CD14-positive monocyte (primary cell): ENCODE data around the gene LINC01488. TPM values are rescaled to one million over a fixed set of nuclear protein-coding genes. Genes with fewer than 3 reads are reported as not detected.

ENCODE experiments used
- DNase-seq, 3 donors: peaks; one replicate each; pipeline ENCODE4 v3.0.0-alpha.2; 2011 to 2022
- H2AFZ ChIP-seq: 2 replicates; pipeline ENCODE4 v1.6.0; 2012; ENCODE audit warnings: mild to moderate bottlenecking, low read depth, low read length, inconsistent platforms; ENCODE audit not compliant: insufficient read depth, poor library complexity, severe bottlenecking
- H3K27ac ChIP-seq, 2 donors: 1 replicate in 1 of 2; 2 replicates in 1 of 2; pipeline ENCODE4 v1.5.1; 2012 to 2013; ENCODE audit warnings: low read length in 2 of 2, control low read depth in 1 of 2, inconsistent platforms in 1 of 2, low read depth in 1 of 2, mild to moderate bottlenecking in 1 of 2
- H3K27me3 ChIP-seq, 2 donors: one replicate each; pipeline versions ENCODE4 v1.6.0 to v1.6.1; 2011 to 2013; ENCODE audit warnings: low read length in 2 of 2; ENCODE audit not compliant: control insufficient read depth in 2 of 2, insufficient read depth in 2 of 2
- H3K36me3 ChIP-seq, 2 donors: replicated peaks in 1 of 2; 1 replicate in 1 of 2; 2 replicates in 1 of 2; pipeline versions ENCODE4 v1.5.1 to v1.6.1; 2012 to 2013; ENCODE audit warnings: low read length in 2 of 2, control low read depth in 1 of 2, inconsistent platforms in 1 of 2, mild to moderate bottlenecking in 1 of 2; ENCODE audit not compliant: insufficient read depth in 2 of 2, control insufficient read depth in 1 of 2
- H3K4me1 ChIP-seq, 2 donors: 1 replicate in 1 of 2; 2 replicates in 1 of 2; pipeline versions ENCODE4 v1.5.1 to v1.6.1; 2012 to 2013; ENCODE audit warnings: low read length in 2 of 2, control low read depth in 1 of 2, inconsistent platforms in 1 of 2, mild to moderate bottlenecking in 1 of 2, moderate library complexity in 1 of 2; ENCODE audit not compliant: insufficient read depth in 2 of 2, control insufficient read depth in 1 of 2
- H3K4me2 ChIP-seq: replicated peaks from 2 replicates; pipeline ENCODE3; 2012; ENCODE audit warnings: low read length, moderate library complexity, mild to moderate bottlenecking; ENCODE audit not compliant: poor library complexity, severe bottlenecking; ENCODE audit errors: extremely low read depth
- H3K4me3 ChIP-seq, 3 experiments: fragments of 200-600 bp in 1 of 3; sonication (generic) in 1 of 3; replicated peaks in 1 of 3; 1 replicate in 2 of 3; 2 replicates in 1 of 3; pipeline ENCODE4 v1.5.1; 2011 to 2013; ENCODE audit warnings: low read length in 3 of 3, mild to moderate bottlenecking in 3 of 3, control low read depth in 2 of 3, low read depth in 2 of 3, inconsistent platforms in 1 of 3, moderate library complexity in 1 of 3
- H3K79me2 ChIP-seq: 2 replicates; pipeline ENCODE4 v1.6.0; 2012; ENCODE audit warnings: mild to moderate bottlenecking, control low read depth, inconsistent platforms, low read length, moderate library complexity; ENCODE audit not compliant: insufficient read depth
- H3K9ac ChIP-seq: 2 replicates; pipeline ENCODE4 v1.6.0; 2017; ENCODE audit warnings: low read length, mild to moderate bottlenecking; ENCODE audit not compliant: insufficient read depth, poor library complexity, severe bottlenecking
- H3K9me3 ChIP-seq, 2 donors: replicated peaks in 1 of 2; 1 replicate in 1 of 2; 2 replicates in 1 of 2; pipeline versions ENCODE4 v1.5.1 to v1.6.1; 2012 to 2013; ENCODE audit warnings: low read length in 2 of 2, control low read depth in 1 of 2; ENCODE audit not compliant: control insufficient read depth in 1 of 2, insufficient read depth in 1 of 2
- H4K20me1 ChIP-seq: 2 replicates; pipeline ENCODE4 v1.6.0; 2012; ENCODE audit warnings: mild to moderate bottlenecking, low read length, control low read depth, moderate library complexity; ENCODE audit not compliant: insufficient read depth
- H3K27ac Mint-ChIP-seq, 7 donors: one replicate each; pipeline ENCODE4 v1.8.0; 2020; ENCODE audit warnings: mild to moderate bottlenecking in 7 of 7, mixed read lengths in 7 of 7, moderate library complexity in 6 of 7, inconsistent platforms in 2 of 7
- H3K27me3 Mint-ChIP-seq, 3 donors: one replicate each; pipeline ENCODE4 v1.8.0; 2021 to 2022; ENCODE audit warnings: low read depth in 3 of 3, mild to moderate bottlenecking in 3 of 3, mixed read lengths in 3 of 3, moderate library complexity in 3 of 3, inconsistent platforms in 1 of 3
- H3K36me3 Mint-ChIP-seq, 2 donors: one replicate each; pipeline ENCODE4 v1.8.0; 2020; ENCODE audit warnings: mixed read lengths in 2 of 2, inconsistent platforms in 1 of 2, mild to moderate bottlenecking in 1 of 2
- H3K4me1 Mint-ChIP-seq: one replicate; pipeline ENCODE4 v1.8.0; 2020; ENCODE audit warnings: mild to moderate bottlenecking, mixed read lengths
- H3K4me3 Mint-ChIP-seq, 2 donors: one replicate each; pipeline ENCODE4 v1.8.0; 2020; ENCODE audit warnings: mild to moderate bottlenecking in 2 of 2, mixed read lengths in 2 of 2, moderate library complexity in 1 of 2
- H3K9me3 Mint-ChIP-seq, 7 donors: one replicate each; pipeline ENCODE4 v1.8.0; 2020 to 2022; ENCODE audit warnings: mixed read lengths in 7 of 7, mild to moderate bottlenecking in 6 of 7, moderate library complexity in 6 of 7, inconsistent platforms in 2 of 7
- WGBS: methylation state at CpG from one replicate; pipeline ENCODE4 v1.1.5; 2013; ENCODE audit warnings: missing lambda C conversion rate; ENCODE audit not compliant: insufficient coverage; 5-methylcytosine and 5-hydroxymethylcytosine counted together
- intact Hi-C, 2 donors: fragments of 100-400 bp; cut with micrococcal nuclease; formaldehyde crosslinking; loops; one replicate each; pipeline versions ENCODE4 v1.15.0 to v1.15.1; 2023
- polyA plus RNA-seq, 3 donors: library from polyadenylated mRNA; depleted of rRNA in 1 of 3; unstranded in 2 of 3; stranded (reverse) in 1 of 3; fragments of 300-500 nt in 2 of 3; fragments of >200 nt in 1 of 3; fragmentation: Illumina TruSeq in 2 of 3; gene quantifications; 1 replicate in 2 of 3; 2 replicates in 1 of 3; pipeline ENCODE4 v1.2.3, GENCODE V29; 2012 to 2021
- TF ChIP-seq, protein P1 (sequence below): fragments of 200-600 bp; IDR thresholded peaks from one replicate; pipeline ENCODE4 v1.8.0; 2022; ENCODE audit warnings: antibody characterized with exemption, mild to moderate bottlenecking

Gene LINC01488
- polyA plus RNA-seq, 3 donors, result not detected

GRCh38 chr11:69433741-69434140, 47.7 kb upstream of the LINC01488 start:
- Mint-ChIP-seq H3K36me3 (no peaks in the 10 kb centered on the region), H3K27me3 (peaks cover 9 to 17% (median 15%) of the 10 kb centered on the region in 3 donors), H3K4me1 (peaks cover 20% of the 10 kb centered on the region), H3K27ac (peak overlapping the region in 1 of 7 donors; percentile 53), H3K4me3 (no peak overlapping the region), H3K9me3 (no peaks in the 10 kb centered on the region)
- TF ChIP-seq, protein P1, sequence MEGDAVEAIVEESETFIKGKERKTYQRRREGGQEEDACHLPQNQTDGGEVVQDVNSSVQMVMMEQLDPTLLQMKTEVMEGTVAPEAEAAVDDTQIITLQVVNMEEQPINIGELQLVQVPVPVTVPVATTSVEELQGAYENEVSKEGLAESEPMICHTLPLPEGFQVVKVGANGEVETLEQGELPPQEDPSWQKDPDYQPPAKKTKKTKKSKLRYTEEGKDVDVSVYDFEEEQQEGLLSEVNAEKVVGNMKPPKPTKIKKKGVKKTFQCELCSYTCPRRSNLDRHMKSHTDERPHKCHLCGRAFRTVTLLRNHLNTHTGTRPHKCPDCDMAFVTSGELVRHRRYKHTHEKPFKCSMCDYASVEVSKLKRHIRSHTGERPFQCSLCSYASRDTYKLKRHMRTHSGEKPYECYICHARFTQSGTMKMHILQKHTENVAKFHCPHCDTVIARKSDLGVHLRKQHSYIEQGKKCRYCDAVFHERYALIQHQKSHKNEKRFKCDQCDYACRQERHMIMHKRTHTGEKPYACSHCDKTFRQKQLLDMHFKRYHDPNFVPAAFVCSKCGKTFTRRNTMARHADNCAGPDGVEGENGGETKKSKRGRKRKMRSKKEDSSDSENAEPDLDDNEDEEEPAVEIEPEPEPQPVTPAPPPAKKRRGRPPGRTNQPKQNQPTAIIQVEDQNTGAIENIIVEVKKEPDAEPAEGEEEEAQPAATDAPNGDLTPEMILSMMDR, result no peak
- Histone ChIP-seq H3K9ac (no peak overlapping the region), H3K4me2 (no peak overlapping the region), H3K27me3 (peaks cover 0 to 7% of the 10 kb centered on the region in 2 donors), H3K4me1 (peaks cover 16 to 21% of the 10 kb centered on the region in 2 donors), H3K27ac (no peak overlapping the region), H4K20me1 (no peaks in the 10 kb centered on the region), H3K36me3 (no peaks in the 10 kb centered on the region), H3K9me3 (no peaks in the 10 kb centered on the region), H2AFZ (no peak overlapping the region), H3K79me2 (no peaks in the 10 kb centered on the region), H3K4me3 (no peak overlapping the region)
- 95% methylated on average over 3 of the region's 7 CpGs for WGBS
- intact Hi-C loops, result no loop called here
- no peak for DNase-seq

GRCh38 chr11:69434471-69434931, 47.0 kb upstream of the LINC01488 start:
- Histone ChIP-seq H2AFZ (no peak overlapping the region), H3K4me1 (peaks cover 16 to 21% of the 10 kb centered on the region in 2 donors), H3K9ac (no peak overlapping the region), H3K9me3 (no peaks in the 10 kb centered on the region), H3K4me3 (no peak overlapping the region), H3K4me2 (no peak overlapping the region), H3K36me3 (no peaks in the 10 kb centered on the region), H3K27ac (no peak overlapping the region), H4K20me1 (no peaks in the 10 kb centered on the region), H3K79me2 (no peaks in the 10 kb centered on the region), H3K27me3 (peaks cover 0 to 7% of the 10 kb centered on the region in 2 donors)
- no peak for DNase-seq
- TF ChIP-seq, protein P1, result no peak
- intact Hi-C loops, result no loop called here
- 94% methylated on average over 6 of the region's 11 CpGs for WGBS
- peaks cover 20% of the 10 kb centered on the region for H3K4me1 Mint-ChIP-seq
- no peak overlapping the region for H3K4me3 Mint-ChIP-seq
- no peak overlapping the region for H3K27ac Mint-ChIP-seq
- H3K9me3 Mint-ChIP-seq, result no peaks in the 10 kb centered on the region
- no peaks in the 10 kb centered on the region for H3K36me3 Mint-ChIP-seq
- peaks cover 9 to 21% (median 15%) of the 10 kb centered on the region in 3 donors for H3K27me3 Mint-ChIP-seq
